Activated naive CD8-positive, alpha-beta T cell treated with anti-CD3 and anti-CD28 coated beads, Interleukin-2, amount 50 U/mL, for 16 hours (primary cell): ENCODE measurements around the gene FARS2.
"Not testable (repeated sequence)": the region's sequence is repeated elsewhere in the genome, so short reads cannot be mapped to it uniquely, and the experiment has no call there.

ENCODE experiments used
- DNase-seq: peaks from one replicate; pipeline ENCODE4 v3.0.0-alpha.2; 2020; ENCODE audit warnings: low read depth, low spot score

FARS2 gene

DNA sequence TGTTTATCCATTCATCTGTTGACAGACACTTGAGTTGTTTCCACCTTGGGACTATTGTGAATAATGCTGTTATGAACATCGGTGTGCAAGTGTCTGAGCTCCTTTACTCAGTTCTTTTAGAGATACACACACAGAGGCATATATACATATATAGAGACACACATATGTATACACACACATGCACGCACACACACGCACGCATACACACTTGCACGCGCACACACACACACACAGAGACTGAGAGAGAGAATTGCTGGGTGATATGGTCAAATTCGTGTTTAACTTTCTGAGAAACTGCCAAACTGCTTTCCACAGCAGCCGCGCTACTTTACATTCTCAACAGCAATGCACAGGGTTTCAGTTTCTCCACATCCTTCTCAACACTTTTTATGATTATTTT lies 273.3 kb downstream of the FARS2 start:
- DNase-seq, result no peak

GRCh38 chr6:5536644-5537043 lies 275.3 kb downstream of the FARS2 start:
- DNase-seq, result no peak

DNA sequence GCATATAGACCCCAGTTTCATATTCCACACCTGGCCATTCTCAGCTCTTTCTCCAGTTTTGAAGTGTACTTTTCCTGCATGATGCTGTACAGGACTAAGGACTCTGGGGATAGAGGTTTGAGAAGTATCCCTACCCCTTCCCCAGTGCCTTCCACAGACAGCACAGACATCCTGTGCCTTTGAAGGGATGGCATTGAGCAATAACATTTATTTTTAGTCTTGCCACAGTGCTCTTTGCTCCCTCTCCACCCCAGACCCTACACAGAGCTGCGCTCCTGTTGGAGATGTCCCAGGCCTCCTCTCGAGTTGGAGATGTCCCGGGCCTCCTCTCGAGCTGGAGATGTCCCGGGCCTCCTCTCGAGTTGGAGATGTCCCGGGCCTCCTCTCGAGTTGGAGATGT lies 275.8 kb downstream of the FARS2 start:
- DNase-seq, result no peak

- no peak for DNase-seq
Observed at GRCh38 chr6:5537967-5538366, 276.7 kb downstream of the FARS2 start.

GRCh38 chr6:5540370-5540769 lies 279.1 kb downstream of the FARS2 start:
- no peak for DNase-seq

- DNase-seq, result no peak
Observed at GRCh38 chr6:5541025-5541424, 279.7 kb downstream of the FARS2 start.

DNA sequence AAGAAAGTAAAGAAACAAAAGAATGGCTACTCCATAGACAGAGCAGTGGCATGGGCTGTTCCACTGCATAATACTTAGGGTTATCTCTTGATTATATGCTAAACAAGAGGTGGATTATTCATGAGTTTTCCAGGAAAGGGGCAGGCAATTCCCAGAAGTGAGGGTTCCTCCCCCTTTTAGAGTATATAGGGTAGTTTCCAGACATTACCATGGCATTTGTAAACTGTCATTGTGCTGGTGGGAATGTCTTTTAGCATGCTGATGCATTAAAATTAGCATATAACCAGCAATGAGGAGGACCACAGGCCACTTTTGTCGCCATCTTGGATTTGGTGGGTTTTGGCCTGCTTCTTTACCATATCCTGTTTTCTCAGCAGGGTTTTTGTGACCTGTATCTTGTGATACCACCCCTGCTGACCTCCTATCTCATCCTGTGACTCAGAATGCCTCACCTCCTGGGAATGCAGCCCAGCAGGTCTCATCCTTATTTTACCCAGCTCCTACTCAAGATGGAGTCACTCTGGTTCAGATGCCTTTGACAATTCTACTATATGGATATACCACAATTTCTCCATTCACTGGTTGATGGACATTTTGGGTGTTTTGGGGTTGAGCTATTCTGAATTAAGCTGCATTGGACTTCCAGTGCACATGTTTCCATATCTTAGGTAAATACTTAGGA lies 280.6 kb downstream of the FARS2 start:
- DNase-seq, result no peak

- no peak for DNase-seq
Observed at GRCh38 chr6:5547556-5547955, 286.2 kb downstream of the FARS2 start.

- DNase-seq, result no peak
Observed at GRCh38 chr6:5550631-5551030, 289.3 kb downstream of the FARS2 start.

DNA sequence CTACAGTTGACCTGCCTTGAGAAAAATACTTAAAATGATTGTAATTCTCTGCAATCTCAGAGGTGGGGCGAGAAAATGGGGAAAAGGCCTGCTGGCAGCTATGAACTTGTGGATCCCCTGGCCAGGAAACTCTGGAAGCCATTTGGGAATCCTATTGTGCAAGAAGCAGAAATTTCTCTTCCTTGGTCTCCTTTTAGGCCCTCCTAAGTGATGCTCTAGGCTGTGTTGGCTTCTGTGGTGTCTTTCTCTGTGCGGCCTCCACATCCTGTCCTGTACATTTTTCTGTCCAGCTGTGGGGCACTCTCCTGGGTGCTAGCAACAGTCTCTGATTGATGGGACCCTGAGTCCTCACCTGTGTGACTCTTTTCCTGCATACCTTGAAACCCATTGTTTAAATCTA lies 290.9 kb downstream of the FARS2 start:
- no peak for DNase-seq

- DNase-seq, result no peak
Observed at GRCh38 chr6:5553767-5554166, 292.5 kb downstream of the FARS2 start.

DNA sequence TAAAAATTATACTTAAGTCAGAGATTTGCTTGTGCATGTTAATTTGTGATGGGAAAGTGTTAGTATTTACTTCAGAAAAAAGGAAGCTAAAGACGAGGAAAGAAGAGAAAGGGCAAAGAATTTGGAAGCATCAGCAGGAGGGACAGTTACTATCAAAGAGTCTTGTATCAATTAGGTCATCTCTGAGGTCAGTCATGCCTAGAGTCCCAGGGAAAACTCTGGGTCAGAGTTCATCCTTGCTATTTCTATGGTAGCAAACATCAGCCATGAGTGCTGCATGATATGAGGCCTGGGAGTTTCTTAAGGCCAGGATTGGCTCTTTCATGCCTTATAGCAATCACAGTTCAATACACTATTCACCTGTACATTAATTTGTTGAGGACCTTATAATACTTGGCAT lies 292.9 kb downstream of the FARS2 start:
- no peak for DNase-seq

- DNase-seq, result no peak
Observed at GRCh38 chr6:5556011-5556410, 294.7 kb downstream of the FARS2 start.

- no peak for DNase-seq
Observed at GRCh38 chr6:5557506-5557905, 296.2 kb downstream of the FARS2 start.

DNA sequence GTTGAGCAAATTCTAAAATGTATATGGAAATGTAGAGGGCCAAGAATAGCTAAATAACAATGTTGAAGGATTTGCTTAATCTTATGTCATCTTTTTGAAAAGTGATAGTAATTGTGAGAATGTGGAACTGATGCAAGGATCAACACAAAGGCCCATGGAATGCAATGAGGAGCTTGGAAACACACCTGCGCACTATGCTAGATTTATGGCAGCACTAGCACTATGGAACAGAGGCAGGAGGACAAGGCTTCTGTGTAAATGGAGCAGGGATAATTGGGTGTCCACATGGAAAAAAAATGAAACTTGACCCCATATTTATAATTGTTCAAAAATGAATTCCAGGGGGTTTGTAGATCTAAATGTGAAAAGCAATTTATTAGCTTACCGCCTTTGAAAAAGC lies 298.3 kb downstream of the FARS2 start:
- no peak for DNase-seq

GRCh38 chr6:5562277-5562676 lies 301.0 kb downstream of the FARS2 start:
- no peak for DNase-seq

DNA sequence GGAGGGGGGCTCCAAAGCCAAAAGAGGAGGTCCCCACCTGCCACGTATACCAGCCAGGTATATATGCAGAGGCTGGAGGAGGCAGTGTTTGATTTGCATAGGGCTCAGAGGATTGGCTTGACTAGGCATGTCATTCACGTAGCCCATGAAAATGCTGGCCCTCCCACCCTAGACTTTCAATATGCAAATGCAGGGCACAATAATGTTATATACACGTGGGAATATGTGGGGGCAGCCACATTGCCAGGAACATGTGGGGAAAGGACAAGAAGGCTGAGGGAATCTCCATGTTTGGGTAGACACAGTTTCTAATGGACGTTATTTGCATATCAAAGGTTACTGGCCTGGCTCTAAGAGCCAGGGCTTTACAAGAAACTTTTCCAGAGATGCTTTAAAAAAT lies 301.8 kb downstream of the FARS2 start:
- DNase-seq, result no peak

DNA sequence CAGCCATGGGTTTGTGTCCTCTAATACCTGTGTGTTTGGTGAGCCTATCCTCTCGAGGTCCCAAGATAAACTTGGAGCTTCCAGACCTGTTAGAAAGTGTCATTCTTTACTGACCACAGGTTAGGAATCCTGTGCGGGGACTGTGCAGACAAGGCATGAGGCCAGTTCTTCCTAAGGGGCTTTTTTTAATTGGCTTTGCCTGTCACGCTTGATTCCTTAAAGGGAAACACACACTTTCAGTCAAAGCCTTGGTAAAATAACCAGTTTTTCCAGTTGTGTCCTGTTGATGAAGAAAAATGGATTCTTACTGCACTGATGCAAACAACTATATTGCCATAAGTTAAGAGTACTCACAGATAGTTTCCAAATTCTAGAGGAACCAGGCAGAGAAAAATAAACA lies 303.4 kb downstream of the FARS2 start:
- not testable (repeated sequence) for DNase-seq

GRCh38 chr6:5565971-5566370 lies 304.7 kb downstream of the FARS2 start:
- no peak for DNase-seq

DNA sequence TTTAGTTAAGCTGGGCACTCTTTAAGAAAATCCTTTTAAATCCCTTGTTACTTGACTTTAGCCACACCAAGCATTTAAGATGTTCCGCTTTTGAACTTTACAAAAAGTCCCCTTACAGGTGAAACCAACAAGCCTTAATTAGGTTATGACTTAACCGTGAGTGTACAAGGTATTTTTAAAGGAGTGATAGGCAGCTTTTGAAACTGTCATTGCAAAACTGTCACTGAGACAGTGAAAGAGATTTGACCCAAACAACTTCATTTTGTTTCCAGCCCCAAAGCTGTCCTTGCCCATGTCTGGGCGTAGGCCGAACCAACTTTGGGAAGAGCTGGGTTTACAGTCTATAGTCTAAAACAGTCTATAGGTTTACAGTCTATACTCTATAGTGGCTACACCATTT lies 305.4 kb downstream of the FARS2 start:
- no peak for DNase-seq

- DNase-seq, result no peak
Observed at GRCh38 chr6:5567352-5567751, 306.0 kb downstream of the FARS2 start.

DNA sequence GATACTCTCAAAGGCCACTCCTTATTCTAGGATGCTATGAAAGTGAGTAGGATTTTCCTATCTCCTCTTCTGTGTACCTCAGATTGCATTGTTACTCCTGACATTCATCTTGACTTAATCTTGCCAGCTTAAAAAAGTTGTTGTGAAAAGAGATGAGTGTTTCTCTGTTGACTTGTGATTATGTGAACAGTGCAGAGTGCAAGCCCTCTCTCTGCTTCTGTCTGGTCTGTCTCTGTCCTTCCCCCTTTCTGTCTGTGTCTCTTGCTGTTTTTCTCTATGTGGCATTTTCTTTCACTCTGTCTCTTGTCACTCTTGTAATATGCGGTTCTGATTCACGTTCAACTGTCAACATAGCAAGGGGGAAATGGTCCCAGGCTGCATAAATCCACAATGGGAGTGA lies 306.6 kb downstream of the FARS2 start:
- no peak for DNase-seq

GRCh38 chr6:5569491-5569890 lies 308.2 kb downstream of the FARS2 start:
- no peak for DNase-seq

DNA sequence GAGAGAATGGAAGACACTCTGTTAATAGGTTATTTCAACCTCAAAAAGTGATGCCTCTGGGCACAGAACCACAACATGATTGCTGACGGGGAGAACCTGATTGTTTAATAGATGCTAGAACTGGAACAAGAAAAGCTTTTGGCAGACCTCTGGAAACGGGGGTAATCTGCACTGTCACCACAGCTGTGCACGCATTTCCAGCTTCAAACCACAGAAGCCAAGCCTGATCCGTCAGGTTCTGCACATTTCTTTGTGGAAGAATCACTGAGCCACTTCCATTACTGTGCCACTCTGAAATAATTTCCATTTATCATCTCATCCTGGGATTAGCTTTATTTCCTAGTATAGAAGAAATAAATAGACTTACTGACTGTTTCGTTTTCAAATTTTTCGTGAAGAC lies 309.3 kb downstream of the FARS2 start:
- no peak for DNase-seq
